ENCODE results near the gene VPS9D1.

- no peak for TF ChIP-seq CTCF (IDR thresholded peaks at IDR 0.05; ENCODE audit: low read length)
- TF ChIP-seq EZH2 (IDR thresholded peaks at IDR 0.05; ENCODE audit: borderline replicate concordance, low read length), result no peak
These were observed 24.6 kb downstream of the VPS9D1 start for GRCh38 chr16:89695875-89696669.

All from OCI-LY1 (cell line).